HepG2 (cell line): ENCODE results near the gene LAMTOR1. TPM values are rescaled to one million over a fixed set of nuclear protein-coding genes. Genes with fewer than 3 reads are reported as not detected.

Experiments
- ELF1 ChIP-seq: sonication (generic); formaldehyde crosslinking; IDR thresholded peaks from 2 replicates; pipeline ENCODE4 v1.4.0; 2020; ENCODE audit warnings: missing genetic modification reagents
- GABPB1 ChIP-seq: IDR thresholded peaks from 2 replicates; pipeline ENCODE4 v1.6.1; 2016; ENCODE audit warnings: mild to moderate bottlenecking, missing genetic modification reagents, moderate library complexity, missing compliant biosample characterization
- MAF1 ChIP-seq: sonication (generic); formaldehyde crosslinking; IDR thresholded peaks from 2 replicates; pipeline ENCODE4 v1.5.0; 2020; ENCODE audit warnings: missing genetic modification reagents, borderline replicate concordance
- NFKB2 ChIP-seq: sonication (generic); formaldehyde crosslinking; IDR thresholded peaks from 2 replicates; pipeline ENCODE4 v1.4.0; 2020; ENCODE audit warnings: missing genetic modification reagents, borderline replicate concordance
- SAP130 ChIP-seq: IDR thresholded peaks from 2 replicates; pipeline ENCODE4 v1.6.1; 2016; ENCODE audit warnings: low read depth
- TARDBP ChIP-seq: sonication (generic); formaldehyde crosslinking; IDR thresholded peaks from 2 replicates; pipeline ENCODE4 v1.8.0; 2022; ENCODE audit warnings: mild to moderate bottlenecking, missing genetic modification reagents
- ZFP37 ChIP-seq: sonication (generic); formaldehyde crosslinking; IDR thresholded peaks from 2 replicates; pipeline ENCODE4 v1.4.0; 2020; ENCODE audit warnings: missing genetic modification reagents, borderline replicate concordance
- ZFP90 ChIP-seq: sonication (generic); formaldehyde crosslinking; IDR thresholded peaks from 2 replicates; pipeline ENCODE4 v1.8.0; 2022; ENCODE audit warnings: missing genetic modification reagents, mild to moderate bottlenecking, inconsistent platforms, borderline replicate concordance
- ZNF136 ChIP-seq: sonication (generic); formaldehyde crosslinking; IDR thresholded peaks from 2 replicates; pipeline ENCODE4 v1.8.1; 2022; ENCODE audit warnings: low read depth, mild to moderate bottlenecking, moderate library complexity, missing genetic modification reagents
- ZNF264 ChIP-seq: sonication (generic); formaldehyde crosslinking; IDR thresholded peaks from 2 replicates; pipeline ENCODE4 v1.4.0; 2020; ENCODE audit warnings: missing genetic modification reagents
- ZNF292 ChIP-seq: sonication (generic); formaldehyde crosslinking; IDR thresholded peaks from 2 replicates; pipeline ENCODE4 v1.8.1; 2022; ENCODE audit warnings: mild to moderate bottlenecking, low read depth, missing genetic modification reagents, borderline replicate concordance
- ZNF792 ChIP-seq: IDR thresholded peaks from 2 replicates; pipeline ENCODE4 v1.6.1; 2016
- ZSCAN12 ChIP-seq: sonication (generic); formaldehyde crosslinking; IDR thresholded peaks from 2 replicates; pipeline ENCODE4 v1.9.0; 2021; ENCODE audit warnings: mild to moderate bottlenecking, missing genetic modification reagents
- polyA plus RNA-seq, 8 experiments: library from polyadenylated mRNA; depleted of rRNA in 3 of 8; stranded (reverse) in 7 of 8; unstranded in 1 of 8; fragments of >200 nt; fragmentation: Illumina TruSeq in 4 of 8; extraction: Trizol in 4 of 8; gene quantifications; 2 replicates each; pipeline versions ENCODE4 v1.2.1 to v1.2.3, GENCODE V29; 2011 to 2016; ENCODE audit warnings: low read depth in 4 of 8, missing spikeins in 1 of 8, mixed read lengths in 1 of 8; ENCODE audit not compliant: insufficient read depth in 1 of 8
- total RNA-seq, 5 experiments: library from RNA; depleted of rRNA; stranded (reverse); fragments of >200 nt; fragmentation: Illumina TruSeq; extraction: Trizol; gene quantifications; 2 replicates each; pipeline ENCODE4 v1.2.3, GENCODE V29; 2016; ENCODE audit warnings: low read depth in 1 of 5
- TF ChIP-seq, protein P1 (sequence below): sonication (generic); formaldehyde crosslinking; IDR thresholded peaks from 2 replicates; pipeline ENCODE4 v1.5.0; 2020; ENCODE audit warnings: missing genetic modification reagents
- TF ChIP-seq, protein P2 (sequence below): sonication (generic); formaldehyde crosslinking; IDR thresholded peaks from 2 replicates; pipeline ENCODE4 v1.5.0; 2020; ENCODE audit warnings: mild to moderate bottlenecking, missing genetic modification reagents, moderate library complexity
- TF ChIP-seq, protein P3 (sequence below): sonication (generic); formaldehyde crosslinking; IDR thresholded peaks from 2 replicates; pipeline ENCODE4 v1.8.1; 2023; ENCODE audit warnings: missing genetic modification reagents, mild to moderate bottlenecking, borderline replicate concordance
- TF ChIP-seq, protein P4 (sequence below): sonication (generic); formaldehyde crosslinking; IDR thresholded peaks from 2 replicates; pipeline ENCODE4 v1.8.1; 2023; ENCODE audit warnings: mild to moderate bottlenecking, missing genetic modification reagents
- TF ChIP-seq, protein P5 (sequence below): sonication (generic); formaldehyde crosslinking; IDR thresholded peaks from 2 replicates; pipeline ENCODE4 v1.9.0; 2021; ENCODE audit warnings: missing genetic modification reagents, borderline replicate concordance
- TF ChIP-seq, protein P6 (sequence below): sonication (generic); formaldehyde crosslinking; conservative IDR thresholded peaks from 2 replicates; pipeline ENCODE4 v1.5.0; 2020; ENCODE audit warnings: missing genetic modification reagents

The LAMTOR1 gene
- total and polyA plus RNA-seq, 2 of the 13 experiments (the other 11 are each of a cell fraction or from before 2014, with no cell fraction given) = 60.4 to 66.0 TPM

DNA sequence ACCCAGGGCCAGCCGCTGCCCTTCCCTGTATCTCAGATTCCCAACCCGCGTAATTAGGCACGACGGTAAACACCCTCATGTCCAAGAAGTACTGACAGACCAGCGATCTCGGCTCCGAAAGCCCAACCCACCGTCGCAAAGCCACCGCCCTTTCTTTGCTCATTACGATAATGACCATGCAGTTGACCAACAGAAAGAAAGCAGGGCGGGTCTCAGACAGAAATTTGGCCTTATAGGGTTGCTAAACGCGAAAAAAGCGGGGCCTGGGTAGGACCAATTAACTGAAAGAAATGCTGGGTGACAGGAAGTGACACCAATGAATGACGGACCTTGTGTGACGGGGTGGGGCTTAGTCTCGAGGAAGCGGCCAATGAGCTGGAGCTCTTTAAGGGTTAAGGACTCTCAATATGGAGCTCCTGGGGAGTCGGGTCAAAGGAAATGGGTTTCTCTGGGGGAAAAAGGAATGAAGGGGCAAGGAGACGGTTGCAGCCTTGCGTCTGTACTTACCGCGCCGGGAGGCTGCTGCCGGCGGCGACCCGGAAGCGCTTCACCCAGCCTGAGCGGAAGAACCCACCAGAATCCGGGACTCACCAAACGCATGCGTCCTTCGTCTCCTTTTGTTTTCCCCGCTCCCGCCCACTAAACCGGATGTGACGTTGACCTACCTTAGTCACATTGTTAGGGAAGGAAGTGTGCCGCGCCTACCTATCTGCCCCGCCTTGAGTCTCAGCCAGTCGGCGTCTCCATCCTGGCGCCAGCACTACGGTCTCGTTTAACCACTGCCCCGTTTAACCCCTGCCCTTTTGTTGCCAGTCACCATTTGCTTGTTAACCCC lies 9.3 kb upstream of the LAMTOR1 start, which contains the start of gene ANAPC15 (continued):
- TF ChIP-seq, protein P1, sequence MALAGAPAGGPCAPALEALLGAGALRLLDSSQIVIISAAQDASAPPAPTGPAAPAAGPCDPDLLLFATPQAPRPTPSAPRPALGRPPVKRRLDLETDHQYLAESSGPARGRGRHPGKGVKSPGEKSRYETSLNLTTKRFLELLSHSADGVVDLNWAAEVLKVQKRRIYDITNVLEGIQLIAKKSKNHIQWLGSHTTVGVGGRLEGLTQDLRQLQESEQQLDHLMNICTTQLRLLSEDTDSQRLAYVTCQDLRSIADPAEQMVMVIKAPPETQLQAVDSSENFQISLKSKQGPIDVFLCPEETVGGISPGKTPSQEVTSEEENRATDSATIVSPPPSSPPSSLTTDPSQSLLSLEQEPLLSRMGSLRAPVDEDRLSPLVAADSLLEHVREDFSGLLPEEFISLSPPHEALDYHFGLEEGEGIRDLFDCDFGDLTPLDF = peak; percentile 78
- TF ChIP-seq, protein P2, sequence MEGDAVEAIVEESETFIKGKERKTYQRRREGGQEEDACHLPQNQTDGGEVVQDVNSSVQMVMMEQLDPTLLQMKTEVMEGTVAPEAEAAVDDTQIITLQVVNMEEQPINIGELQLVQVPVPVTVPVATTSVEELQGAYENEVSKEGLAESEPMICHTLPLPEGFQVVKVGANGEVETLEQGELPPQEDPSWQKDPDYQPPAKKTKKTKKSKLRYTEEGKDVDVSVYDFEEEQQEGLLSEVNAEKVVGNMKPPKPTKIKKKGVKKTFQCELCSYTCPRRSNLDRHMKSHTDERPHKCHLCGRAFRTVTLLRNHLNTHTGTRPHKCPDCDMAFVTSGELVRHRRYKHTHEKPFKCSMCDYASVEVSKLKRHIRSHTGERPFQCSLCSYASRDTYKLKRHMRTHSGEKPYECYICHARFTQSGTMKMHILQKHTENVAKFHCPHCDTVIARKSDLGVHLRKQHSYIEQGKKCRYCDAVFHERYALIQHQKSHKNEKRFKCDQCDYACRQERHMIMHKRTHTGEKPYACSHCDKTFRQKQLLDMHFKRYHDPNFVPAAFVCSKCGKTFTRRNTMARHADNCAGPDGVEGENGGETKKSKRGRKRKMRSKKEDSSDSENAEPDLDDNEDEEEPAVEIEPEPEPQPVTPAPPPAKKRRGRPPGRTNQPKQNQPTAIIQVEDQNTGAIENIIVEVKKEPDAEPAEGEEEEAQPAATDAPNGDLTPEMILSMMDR (CRISPR knock-in tag) = no peak
- no peak; the same call in 1 of the 2 replicates for TF ChIP-seq ZNF792
- TF ChIP-seq ZFP90 (CRISPR knock-in tag) = peak; percentile 82; the same call in 1 of the 2 replicates
- TF ChIP-seq NFKB2 = peak; percentile 75; the same call in 1 of the 2 replicates
- no peak; the same call in none of the 2 replicates for TF ChIP-seq ZNF264 (CRISPR knock-in tag)
- TF ChIP-seq ZNF292 = 0 out of 2 replicates have a peak, but pooled peaks have one; percentile 10
- TF ChIP-seq GABPB1 = peak; percentile 99
- peak; percentile 82 for TF ChIP-seq ELF1 (CRISPR knock-in tag)
- TF ChIP-seq ZNF136 (CRISPR knock-in tag) = no peak
- TF ChIP-seq, protein P3, sequence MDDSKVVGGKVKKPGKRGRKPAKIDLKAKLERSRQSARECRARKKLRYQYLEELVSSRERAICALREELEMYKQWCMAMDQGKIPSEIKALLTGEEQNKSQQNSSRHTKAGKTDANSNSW (CRISPR knock-in tag) = no peak
- TF ChIP-seq, protein P4, sequence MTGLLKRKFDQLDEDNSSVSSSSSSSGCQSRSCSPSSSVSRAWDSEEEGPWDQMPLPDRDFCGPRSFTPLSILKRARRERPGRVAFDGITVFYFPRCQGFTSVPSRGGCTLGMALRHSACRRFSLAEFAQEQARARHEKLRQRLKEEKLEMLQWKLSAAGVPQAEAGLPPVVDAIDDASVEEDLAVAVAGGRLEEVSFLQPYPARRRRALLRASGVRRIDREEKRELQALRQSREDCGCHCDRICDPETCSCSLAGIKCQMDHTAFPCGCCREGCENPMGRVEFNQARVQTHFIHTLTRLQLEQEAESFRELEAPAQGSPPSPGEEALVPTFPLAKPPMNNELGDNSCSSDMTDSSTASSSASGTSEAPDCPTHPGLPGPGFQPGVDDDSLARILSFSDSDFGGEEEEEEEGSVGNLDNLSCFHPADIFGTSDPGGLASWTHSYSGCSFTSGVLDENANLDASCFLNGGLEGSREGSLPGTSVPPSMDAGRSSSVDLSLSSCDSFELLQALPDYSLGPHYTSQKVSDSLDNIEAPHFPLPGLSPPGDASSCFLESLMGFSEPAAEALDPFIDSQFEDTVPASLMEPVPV (CRISPR knock-in tag) = no peak
- TF ChIP-seq, protein P5, sequence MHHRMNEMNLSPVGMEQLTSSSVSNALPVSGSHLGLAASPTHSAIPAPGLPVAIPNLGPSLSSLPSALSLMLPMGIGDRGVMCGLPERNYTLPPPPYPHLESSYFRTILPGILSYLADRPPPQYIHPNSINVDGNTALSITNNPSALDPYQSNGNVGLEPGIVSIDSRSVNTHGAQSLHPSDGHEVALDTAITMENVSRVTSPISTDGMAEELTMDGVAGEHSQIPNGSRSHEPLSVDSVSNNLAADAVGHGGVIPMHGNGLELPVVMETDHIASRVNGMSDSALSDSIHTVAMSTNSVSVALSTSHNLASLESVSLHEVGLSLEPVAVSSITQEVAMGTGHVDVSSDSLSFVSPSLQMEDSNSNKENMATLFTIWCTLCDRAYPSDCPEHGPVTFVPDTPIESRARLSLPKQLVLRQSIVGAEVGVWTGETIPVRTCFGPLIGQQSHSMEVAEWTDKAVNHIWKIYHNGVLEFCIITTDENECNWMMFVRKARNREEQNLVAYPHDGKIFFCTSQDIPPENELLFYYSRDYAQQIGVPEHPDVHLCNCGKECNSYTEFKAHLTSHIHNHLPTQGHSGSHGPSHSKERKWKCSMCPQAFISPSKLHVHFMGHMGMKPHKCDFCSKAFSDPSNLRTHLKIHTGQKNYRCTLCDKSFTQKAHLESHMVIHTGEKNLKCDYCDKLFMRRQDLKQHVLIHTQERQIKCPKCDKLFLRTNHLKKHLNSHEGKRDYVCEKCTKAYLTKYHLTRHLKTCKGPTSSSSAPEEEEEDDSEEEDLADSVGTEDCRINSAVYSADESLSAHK = no peak
- no peak for TF ChIP-seq MAF1
- TF ChIP-seq SAP130 (CRISPR knock-in tag) = peak; percentile 85
- 0 out of 2 replicates have a peak, but pooled peaks have one; percentile 28 for TF ChIP-seq TARDBP (CRISPR knock-in tag)
- TF ChIP-seq, protein P6, sequence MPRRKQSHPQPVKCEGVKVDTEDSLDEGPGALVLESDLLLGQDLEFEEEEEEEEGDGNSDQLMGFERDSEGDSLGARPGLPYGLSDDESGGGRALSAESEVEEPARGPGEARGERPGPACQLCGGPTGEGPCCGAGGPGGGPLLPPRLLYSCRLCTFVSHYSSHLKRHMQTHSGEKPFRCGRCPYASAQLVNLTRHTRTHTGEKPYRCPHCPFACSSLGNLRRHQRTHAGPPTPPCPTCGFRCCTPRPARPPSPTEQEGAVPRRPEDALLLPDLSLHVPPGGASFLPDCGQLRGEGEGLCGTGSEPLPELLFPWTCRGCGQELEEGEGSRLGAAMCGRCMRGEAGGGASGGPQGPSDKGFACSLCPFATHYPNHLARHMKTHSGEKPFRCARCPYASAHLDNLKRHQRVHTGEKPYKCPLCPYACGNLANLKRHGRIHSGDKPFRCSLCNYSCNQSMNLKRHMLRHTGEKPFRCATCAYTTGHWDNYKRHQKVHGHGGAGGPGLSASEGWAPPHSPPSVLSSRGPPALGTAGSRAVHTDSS (CRISPR knock-in tag) = no peak
- 0 out of 2 replicates have a peak, but pooled peaks have one; percentile 45 for TF ChIP-seq ZFP37 (CRISPR knock-in tag)
- 0 out of 2 replicates have a peak, but pooled peaks have one; percentile 43 for TF ChIP-seq ZSCAN12
